Calu3 (cell line): ENCODE data around the gene IL20. TPM values are rescaled to one million over a fixed set of nuclear protein-coding genes. Genes with fewer than 3 reads are reported as not detected.

Experiments
- BruUV-seq: library from RNA; stranded (reverse); fragments of 400-500 nt; replicated peaks from 2 replicates; lab custom pipeline; 2021; lab: Mats Ljungman, UMichigan
- CTCF ChIA-PET: fragments of 300-600 bp; sonication (Branson Sonifier 250); formaldehyde crosslinking; loops from one replicate; lab custom pipeline; 2022; ENCODE audit warnings: antibody characterized with exemption; lab: Charles Lee
- DNase-seq: peaks from one replicate; pipeline ENCODE4 v3.0.0; 2022
- H3K27ac Mint-ChIP-seq: one replicate; pipeline ENCODE4 v1.8.0; 2022; ENCODE audit warnings: mixed read lengths; ENCODE audit not compliant: unreplicated experiment
- H3K27me3 Mint-ChIP-seq: one replicate; pipeline ENCODE4 v1.8.0; 2022; ENCODE audit warnings: mixed read lengths; ENCODE audit not compliant: unreplicated experiment
- H3K36me3 Mint-ChIP-seq: one replicate; pipeline ENCODE4 v1.8.0; 2022; ENCODE audit warnings: mild to moderate bottlenecking, moderate library complexity, mixed read lengths; ENCODE audit not compliant: insufficient read depth, unreplicated experiment
- H3K4me1 Mint-ChIP-seq: one replicate; pipeline ENCODE4 v1.8.0; 2022; ENCODE audit warnings: mild to moderate bottlenecking, low read depth, mixed read lengths; ENCODE audit not compliant: unreplicated experiment
- H3K4me3 Mint-ChIP-seq: one replicate; pipeline ENCODE4 v1.8.0; 2022; ENCODE audit warnings: mild to moderate bottlenecking, low read depth, moderate library complexity, mixed read lengths; ENCODE audit not compliant: unreplicated experiment
- H3K9me3 Mint-ChIP-seq: one replicate; pipeline ENCODE4 v1.8.0; 2022; ENCODE audit warnings: low read depth, mixed read lengths; ENCODE audit not compliant: unreplicated experiment
- CTCF ChIP-seq: fragments of 200-600 bp; IDR thresholded peaks from one replicate; pipeline ENCODE4 v1.8.0; 2022; ENCODE audit warnings: antibody characterized with exemption; ENCODE audit not compliant: unreplicated experiment
- intact Hi-C: fragments of 100-400 bp; cut with micrococcal nuclease; formaldehyde crosslinking; loops from one replicate; pipeline ENCODE4 v1.10.0; 2022; ENCODE audit not compliant: unreplicated experiment
- total RNA-seq: library from RNA; stranded (reverse); gene quantifications from 2 replicates; pipeline ENCODE4 v1.2.3, GENCODE V29; 2022

Gene IL20
- total RNA-seq, 1 experiment from 2014 or later, result not detected

- intact Hi-C loops, result no loop called here
- H3K4me3 Mint-ChIP-seq, result no peak overlapping the region
- no peaks in the 10 kb centered on the region for H3K9me3 Mint-ChIP-seq
- peaks cover 68% of the 10 kb centered on the region for H3K27me3 Mint-ChIP-seq
- H3K4me1 Mint-ChIP-seq, result peaks cover 5% of the 10 kb centered on the region
- CTCF ChIA-PET, result interaction anchor here (0.6 to 1.4 kb wide), 3 partner anchors 11 to 66 kb away, joined by 3 read pairs; partner anchors contain the start of gene IL20
- no peak overlapping the region for H3K27ac Mint-ChIP-seq
- no TSS peak for BruUV-seq
- no peak for DNase-seq
- no peaks in the 10 kb centered on the region for H3K36me3 Mint-ChIP-seq
- TF ChIP-seq CTCF, result no peak
Observed at GRCh38 chr1:206854401-206855129, 10.9 kb upstream of the IL20 start.

DNA sequence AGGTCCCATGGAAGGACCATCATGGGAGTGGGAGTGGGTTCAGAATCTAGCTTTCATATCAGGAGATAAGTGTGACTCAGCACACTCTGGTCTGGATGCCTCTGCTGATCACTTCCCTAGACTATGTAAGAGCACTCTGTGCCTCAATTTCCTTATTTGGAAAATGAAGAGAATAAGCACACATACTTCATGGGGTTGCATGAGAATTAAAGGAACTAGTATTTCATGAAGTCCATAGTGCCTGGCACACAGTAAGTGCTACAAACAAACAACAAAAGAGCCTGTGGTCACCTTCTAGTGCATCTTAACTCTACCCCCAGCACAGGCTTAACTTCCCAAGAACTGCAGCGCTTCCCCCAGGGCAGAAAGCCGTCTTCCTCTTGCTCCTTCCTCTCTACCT is 9.6 kb upstream of the IL20 start:
- Mint-ChIP-seq H3K36me3 (no peaks in the 10 kb centered on the region), H3K9me3 (no peaks in the 10 kb centered on the region), H3K27ac (no peak overlapping the region), H3K4me3 (no peak overlapping the region), H3K4me1 (peaks cover 5% of the 10 kb centered on the region), H3K27me3 (peaks cover 68% of the 10 kb centered on the region)
- BruUV-seq, result no TSS peak
- intact Hi-C loops, result no loop called here
- no peak for DNase-seq
- CTCF ChIA-PET, result no interaction called here
- no peak for TF ChIP-seq CTCF

DNA sequence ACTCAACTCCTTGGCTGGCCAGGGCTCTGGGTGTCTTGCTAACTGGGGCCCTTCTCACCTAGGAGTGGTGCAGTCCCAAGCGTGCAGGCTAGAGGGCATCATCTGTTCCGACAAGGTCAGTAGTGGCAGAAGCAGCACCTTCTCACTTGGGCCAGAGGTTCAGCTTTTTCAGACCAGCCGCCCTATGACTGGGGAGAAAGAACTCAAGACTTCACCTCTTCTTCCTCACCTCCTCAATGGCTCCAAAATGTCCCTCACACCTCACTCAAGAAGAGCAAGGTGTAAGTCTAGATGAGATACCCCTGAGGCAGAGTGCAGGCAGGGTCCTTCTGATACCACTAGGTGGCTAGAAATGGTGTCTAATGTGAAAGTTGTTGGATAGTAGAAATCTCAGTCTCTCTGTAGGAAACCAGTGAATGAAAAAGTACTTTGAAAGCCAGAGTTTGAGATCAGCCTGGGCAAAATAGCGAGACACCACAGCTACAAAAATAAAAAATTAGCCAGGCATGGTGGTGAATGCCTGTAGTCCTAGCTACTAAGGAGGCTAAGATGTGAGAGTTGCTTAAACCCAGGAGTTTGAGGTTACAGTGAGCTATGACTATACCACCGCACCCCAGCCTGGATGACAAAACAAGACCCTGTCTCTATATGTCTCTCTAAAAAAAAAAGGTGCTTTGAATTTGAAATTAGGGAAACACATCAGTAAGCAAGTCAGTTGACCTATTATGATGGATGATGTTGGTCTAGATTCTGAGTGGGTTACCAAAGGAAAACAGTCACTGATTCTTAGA is 8.6 kb upstream of the IL20 start:
- DNase-seq, result no peak
- BruUV-seq, result no TSS peak
- Mint-ChIP-seq H3K4me3 (no peak overlapping the region), H3K27ac (no peak overlapping the region), H3K9me3 (peaks cover 2% of the 10 kb centered on the region), H3K4me1 (peaks cover 5% of the 10 kb centered on the region), H3K36me3 (no peaks in the 10 kb centered on the region), H3K27me3 (peaks cover 68% of the 10 kb centered on the region)
- CTCF ChIA-PET, result interaction anchor here (0.5 to 0.8 kb wide), 3 partner anchors 18 to 155 kb away, joined by 3 to 11 read pairs (median 3); no protein-coding TSS in a partner anchor
- TF ChIP-seq CTCF, result peak; percentile 33
- intact Hi-C loops, result no loop called here

- H3K9me3 Mint-ChIP-seq, result peaks cover 2% of the 10 kb centered on the region
- CTCF ChIA-PET, result interaction anchor here (0.6 to 1.1 kb wide), 2 partner anchors 53 to 390 kb away, joined by 3 read pairs; no protein-coding TSS in a partner anchor
- intact Hi-C loops, result no loop called here
- TF ChIP-seq CTCF, result no peak
- H3K27me3 Mint-ChIP-seq, result peaks cover 62% of the 10 kb centered on the region
- peaks cover 5% of the 10 kb centered on the region for H3K4me1 Mint-ChIP-seq
- no peak overlapping the region for H3K4me3 Mint-ChIP-seq
- no peak for DNase-seq
- H3K27ac Mint-ChIP-seq, result no peak overlapping the region
- no TSS peak for BruUV-seq
- no peaks in the 10 kb centered on the region for H3K36me3 Mint-ChIP-seq
Observed at GRCh38 chr1:206859082-206859521, 6.3 kb upstream of the IL20 start.
